T47D (cell line): Measurements from ENCODE around the gene UBA3.
A peak's percentile ranks its signal among the peaks of the same experiment; 100 is the strongest.

Experiments
- DNase-seq, 2 experiments: peaks; one replicate each; pipeline versions ENCODE4 v3.0.0 to v3.0.0-alpha.2; 2011 to 2012; ENCODE audit warnings: low read depth in 1 of 2, low spot score in 1 of 2
- JUND ChIP-seq: IDR thresholded peaks from 2 replicates; pipeline ENCODE4 v1.6.1; 2012; ENCODE audit warnings: low read depth
- in situ Hi-C: cut with HindIII; loops from 2 replicates; pipeline ENCODE4 v1.10.0; 2016; ENCODE audit warnings: low sequenced_read_pairs, low pct_unique_long_range_greater_than_20kb

UBA3 gene

DNA sequence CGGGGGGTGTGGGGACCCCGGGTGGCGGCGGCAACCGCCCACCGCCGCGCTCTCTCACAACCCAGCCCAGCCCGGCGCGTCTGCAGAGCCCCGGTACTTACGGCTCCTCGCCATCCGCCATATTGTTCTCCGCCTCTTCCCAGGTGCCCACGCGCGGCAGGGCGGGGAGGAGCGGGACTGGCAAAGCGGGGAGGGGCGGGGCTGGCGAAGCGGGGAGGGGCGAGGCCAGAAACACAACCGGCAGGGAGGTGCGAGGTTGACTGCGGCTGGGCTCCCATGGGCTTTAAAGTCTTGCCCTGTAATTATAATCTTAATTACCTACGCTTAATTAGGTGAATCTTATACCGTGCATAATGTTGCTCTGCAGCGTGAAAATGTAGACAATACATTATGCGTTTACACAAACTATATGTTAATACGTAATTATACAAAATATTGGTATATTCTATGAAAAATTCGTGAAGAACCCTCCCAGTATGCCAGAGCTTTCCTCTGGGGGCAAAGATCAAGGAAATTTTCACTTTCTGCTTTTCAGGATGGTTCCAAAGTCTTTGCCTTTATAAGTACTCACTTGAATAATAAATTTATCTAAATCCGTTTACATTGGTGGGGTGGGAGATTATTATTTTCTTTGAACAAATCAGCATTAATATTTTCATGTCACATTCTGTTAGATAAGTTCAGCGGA lies at the start of gene UBA3:
UBA3 (minus strand) TSS at position 133 of the 688 bp plus-strand sequence; CDS start at position 121, 12 bp downstream.
- no peak for TF ChIP-seq JUND
- in situ Hi-C loops, result no loop called here
- peak; percentile 14 to 86 for DNase-seq

DNA sequence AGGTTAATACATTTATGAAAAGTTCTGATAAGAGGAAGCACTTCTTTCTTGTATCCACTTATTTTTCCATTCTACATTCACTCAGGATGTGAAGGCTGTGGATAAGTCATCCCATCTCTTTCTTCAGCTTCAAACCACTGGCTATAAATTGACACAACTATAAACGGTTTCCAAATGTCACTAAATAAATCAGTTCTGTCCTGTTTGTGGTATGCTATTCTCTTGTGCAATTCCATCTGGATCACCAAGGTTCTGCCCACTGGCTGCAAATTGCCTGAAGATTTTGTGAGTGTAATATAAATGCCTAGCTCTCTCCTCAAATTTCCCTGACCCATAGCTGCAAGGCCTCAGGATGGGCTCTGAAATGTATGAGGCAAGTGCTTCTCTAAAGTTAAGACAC lies 49.4 kb upstream of the UBA3 start:
- TF ChIP-seq JUND, result no peak
- in situ Hi-C loops, result no loop called here
- DNase-seq, result no peak

DNA sequence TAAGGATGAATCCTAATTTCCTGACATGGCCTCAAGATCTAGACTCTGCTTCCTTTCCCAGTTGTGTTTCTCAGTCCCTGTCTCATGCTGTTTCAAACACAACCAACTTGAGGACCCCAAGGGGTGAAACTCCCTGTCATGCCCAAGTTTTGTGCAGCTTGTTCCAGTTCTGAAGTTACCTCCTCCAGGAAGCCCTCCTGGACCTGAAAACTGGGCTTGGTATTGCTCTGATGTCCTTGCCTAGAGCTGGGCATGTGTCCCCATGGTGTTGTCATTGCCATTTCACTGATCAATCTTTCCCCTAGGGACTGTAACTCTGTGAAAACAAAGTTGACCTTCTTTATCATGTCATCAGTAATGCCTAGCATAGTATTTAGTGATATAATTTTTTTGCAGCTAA lies 48.3 kb upstream of the UBA3 start:
- in situ Hi-C loops, result no loop called here
- DNase-seq, result no peak
- no peak for TF ChIP-seq JUND

DNA sequence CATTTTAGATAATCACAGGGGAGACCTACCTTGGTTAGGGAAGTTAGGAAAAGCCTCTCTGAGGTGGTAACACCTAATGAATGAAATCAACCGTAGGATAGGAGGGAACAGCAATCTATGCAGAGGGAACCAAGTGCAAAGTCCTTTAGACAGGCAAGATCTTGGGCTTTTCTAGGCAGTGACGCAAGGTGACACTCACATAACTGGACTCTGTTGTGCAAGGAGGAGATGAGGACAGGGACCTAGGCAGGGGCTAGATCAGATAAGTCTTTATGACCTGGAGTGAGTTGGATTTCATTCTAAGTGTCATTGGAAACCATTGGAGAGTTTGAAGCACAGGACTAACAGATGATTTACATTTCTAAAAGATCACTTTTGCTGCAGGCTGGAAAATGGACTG lies 46.8 kb upstream of the UBA3 start:
- in situ Hi-C loops, result no loop called here
- DNase-seq, result no peak
- no peak for TF ChIP-seq JUND

DNA sequence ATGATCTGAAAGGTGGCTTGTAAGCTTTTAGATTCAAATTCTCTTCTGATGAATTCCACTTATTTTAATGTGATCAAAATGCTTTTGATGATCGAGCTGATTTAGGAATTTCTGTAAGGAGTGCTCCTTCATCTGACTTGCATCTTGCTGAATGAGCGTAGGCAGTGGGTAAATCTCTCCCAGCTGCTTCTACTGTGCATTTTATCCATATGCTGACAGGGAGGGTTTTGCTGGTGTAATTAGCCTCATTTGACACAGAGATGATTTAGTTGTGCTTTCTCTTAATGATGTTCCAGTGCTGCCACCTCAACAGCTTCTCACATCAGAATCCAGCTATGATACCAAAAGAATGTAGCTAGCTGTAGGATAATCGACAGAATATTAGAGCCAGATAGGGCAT lies 46.1 kb upstream of the UBA3 start:
- TF ChIP-seq JUND, result no peak
- in situ Hi-C loops, result no loop called here
- DNase-seq, result no peak

DNA sequence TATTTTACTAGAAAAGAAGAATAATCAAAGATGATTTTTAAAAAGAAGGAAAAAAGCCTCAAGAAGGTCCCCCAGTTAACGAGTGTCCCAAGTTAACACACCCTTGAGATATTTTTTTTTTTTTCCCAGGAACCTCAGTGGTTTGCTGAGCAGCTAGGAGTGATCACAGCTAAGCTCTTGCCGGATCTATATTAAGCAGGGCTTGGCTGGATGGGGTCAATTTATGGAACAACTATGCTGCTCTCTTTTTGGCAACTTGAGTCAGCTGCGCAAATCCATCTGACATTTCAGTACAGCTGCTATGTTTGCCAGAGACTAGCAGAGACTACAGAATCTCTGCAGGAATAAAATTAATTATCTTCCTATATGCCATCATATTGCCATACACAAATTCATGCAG lies 42.2 kb upstream of the UBA3 start, which contains the start of gene LMOD3:
LMOD3 (minus strand) TSS at position 193 of the 400 bp plus-strand sequence. CDS start 209 bp downstream, outside the sequence.
- no peak for DNase-seq
- no peak for TF ChIP-seq JUND
- in situ Hi-C loops, result no loop called here

DNA sequence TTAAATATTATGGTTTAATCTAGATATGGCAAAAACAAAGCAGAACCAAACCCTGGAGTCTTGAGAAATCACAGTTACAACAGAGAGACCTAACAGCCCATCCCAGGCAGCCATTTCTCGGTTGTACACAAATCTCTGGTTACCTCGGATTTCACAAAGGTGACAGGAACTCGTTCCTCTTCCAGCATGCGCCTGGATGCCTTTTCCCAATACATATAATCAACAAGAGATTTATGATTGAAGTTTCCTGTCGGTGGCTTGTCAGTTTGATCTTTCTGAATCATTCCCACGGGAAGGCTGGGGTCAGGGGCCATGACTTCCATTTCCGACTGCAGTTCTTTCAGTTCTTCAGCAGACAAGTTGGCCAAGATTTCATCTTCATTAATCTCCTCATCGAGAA lies 41.8 kb upstream of the UBA3 start:
- no peak for TF ChIP-seq JUND
- DNase-seq, result no peak
- in situ Hi-C loops, result no loop called here

DNA sequence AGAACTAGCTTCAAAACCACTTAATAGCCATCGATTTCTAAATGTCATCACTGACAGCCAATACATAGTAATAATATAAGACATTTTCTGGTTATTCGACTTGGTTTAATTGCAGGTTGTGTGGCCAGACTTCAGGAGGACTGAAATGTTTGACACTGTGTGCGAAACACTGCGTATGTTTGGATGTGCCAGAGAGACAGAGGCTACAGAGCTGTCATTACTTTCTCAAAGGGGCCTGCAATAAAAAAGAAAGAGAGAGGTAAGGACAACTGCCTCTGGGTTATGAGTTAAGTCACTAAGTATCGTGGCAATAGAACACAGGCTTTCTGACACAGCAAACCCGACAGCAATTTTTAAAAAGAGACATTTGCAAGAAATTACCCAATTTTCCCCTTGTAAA lies 41.3 kb upstream of the UBA3 start:
- in situ Hi-C loops, result no loop called here
- DNase-seq, result no peak
- TF ChIP-seq JUND, result no peak

DNA sequence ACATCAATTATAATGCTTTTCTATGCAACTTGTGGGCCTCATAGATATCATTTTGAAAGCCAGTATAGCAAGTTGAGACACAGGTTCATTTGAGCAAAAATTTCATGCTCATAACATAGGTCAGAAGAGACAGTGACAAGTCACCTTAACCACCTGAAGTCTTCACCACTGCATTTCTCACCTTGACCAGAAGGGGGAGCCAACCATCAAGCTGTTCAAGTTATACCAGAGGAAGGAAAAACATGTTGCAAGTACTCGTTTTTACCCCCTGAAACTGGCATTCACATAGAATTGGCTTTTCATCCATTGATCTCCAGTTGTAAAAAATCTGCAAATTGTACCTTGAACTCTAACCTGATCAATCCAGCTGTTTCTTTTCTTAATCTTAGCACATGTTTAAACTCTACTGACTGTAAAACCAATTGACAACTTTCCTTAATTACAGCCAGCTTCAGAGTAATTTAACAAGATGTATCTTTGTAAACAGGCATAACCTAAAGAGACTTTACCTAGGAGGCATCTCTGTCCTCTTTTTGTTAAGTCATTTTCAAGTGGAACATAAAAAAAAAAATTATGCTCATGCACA lies 40.8 kb upstream of the UBA3 start:
- peak; percentile 9 to 83 for DNase-seq

DNA sequence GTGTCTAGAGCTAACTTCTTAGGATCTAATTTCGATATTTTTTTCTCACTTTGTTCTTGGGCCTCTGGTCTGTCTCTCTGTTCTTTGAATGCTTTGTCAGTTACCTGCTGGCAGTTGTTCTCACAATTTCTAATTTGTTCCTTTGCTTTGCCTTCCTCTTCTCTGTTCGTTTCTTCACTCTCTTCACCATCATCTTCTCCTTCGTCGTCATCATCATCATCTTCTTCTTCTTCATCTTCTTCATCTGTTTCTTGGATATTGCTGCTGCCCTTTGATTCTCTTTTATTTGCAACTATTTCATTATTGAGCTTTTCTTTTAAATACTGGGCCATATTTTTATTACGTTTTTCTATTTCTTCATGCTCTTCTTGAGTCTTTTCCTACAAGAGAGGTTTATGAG lies 39.5 kb upstream of the UBA3 start:
- TF ChIP-seq JUND, result no peak
- in situ Hi-C loops, result no loop called here
- DNase-seq, result no peak

More for the DNA sequence above, 40.8 kb upstream of the UBA3 start:
- in situ Hi-C loops, result no loop called here
- TF ChIP-seq JUND, result no peak

DNA sequence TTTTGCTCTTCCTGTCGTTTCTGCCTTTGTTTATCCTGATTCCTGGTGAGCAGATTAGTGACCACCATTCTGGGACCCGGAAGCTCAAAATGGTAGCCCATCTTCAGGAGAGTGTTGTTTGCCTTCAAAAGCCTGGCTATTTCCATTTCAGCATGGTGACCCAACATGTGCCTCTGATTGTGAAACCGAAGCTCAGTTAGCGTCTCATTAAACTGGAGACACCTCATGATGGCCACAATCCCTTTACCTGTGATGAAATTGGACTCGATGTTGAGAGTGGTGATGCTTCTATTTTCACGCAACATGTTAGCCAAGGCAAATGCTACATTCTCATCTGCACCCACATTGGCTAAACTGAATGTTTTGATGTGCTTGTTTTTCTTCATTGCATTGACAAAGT lies 39.0 kb upstream of the UBA3 start:
- TF ChIP-seq JUND, result no peak
- in situ Hi-C loops, result no loop called here
- DNase-seq, result no peak

DNA sequence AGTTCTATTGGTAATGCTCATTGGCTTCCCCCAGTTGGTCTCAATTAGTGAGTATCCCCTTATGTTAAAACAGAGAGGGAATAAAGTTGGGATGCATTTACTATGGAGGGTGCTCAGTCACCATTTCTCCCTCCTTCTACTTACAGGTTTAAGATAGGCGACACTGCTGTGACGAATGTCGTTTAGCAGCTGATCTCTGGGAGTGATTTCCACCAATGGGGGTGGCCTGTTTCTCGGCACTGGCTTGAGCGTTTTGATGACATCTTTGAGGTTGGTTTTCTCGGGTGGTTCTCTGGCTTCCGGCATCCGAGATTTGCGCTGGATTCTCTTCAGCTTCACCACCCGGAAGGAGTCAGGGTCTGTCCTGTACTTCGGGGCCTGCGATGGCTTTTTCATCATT lies 38.4 kb upstream of the UBA3 start:
- in situ Hi-C loops, result no loop called here
- DNase-seq, result no peak

DNA sequence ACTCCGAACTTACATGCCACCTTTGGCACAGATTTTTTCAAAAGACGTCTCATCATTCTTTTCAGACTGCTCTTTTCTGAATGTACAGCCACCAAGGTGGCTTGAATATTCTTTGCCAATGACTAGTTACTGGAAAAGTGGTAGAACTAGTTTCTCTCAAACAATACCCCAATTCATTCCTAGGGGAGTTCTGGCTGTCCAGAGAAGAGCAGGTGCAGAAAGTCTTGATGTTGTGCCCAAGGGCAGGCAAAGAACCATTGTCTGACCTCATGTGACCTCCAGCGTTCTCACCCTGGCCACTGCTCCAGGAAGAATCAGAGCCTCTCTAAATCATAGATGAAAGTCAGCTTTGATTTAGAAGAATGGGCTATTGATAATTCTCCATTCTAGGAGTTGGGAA lies 36.7 kb upstream of the UBA3 start:
- in situ Hi-C loops, result no loop called here
- TF ChIP-seq JUND, result no peak
- peak in 1 of 2 experiments; percentile 33 for DNase-seq

More for the DNA sequence above, 38.4 kb upstream of the UBA3 start:
- TF ChIP-seq JUND, result no peak
